Fibroblast of skin of left quadriceps (primary cell): ENCODE data around the gene PACS1.
A peak's percentile ranks its signal among the peaks of the same experiment; 100 is the strongest.
"Not testable (repeated sequence)": the region's sequence is repeated elsewhere in the genome, so short reads cannot be mapped to it uniquely, and the experiment has no call there.

ENCODE experiments used
- DNase-seq, 2 experiments: peaks; one replicate each; pipeline ENCODE4 v3.0.0-alpha.2; 2013; ENCODE audit warnings: low read depth in 2 of 2

PACS1 gene

GRCh38 chr11:66109294-66109693, 39.2 kb downstream of the PACS1 start:
- no peak for DNase-seq

GRCh38 chr11:66111158-66111557, 41.1 kb downstream of the PACS1 start:
- no peak for DNase-seq

- DNase-seq = no peak
Measured at GRCh38 chr11:66112041-66112491, 42.0 kb downstream of the PACS1 start.

- peak; percentile 90 to 91 for DNase-seq
Measured at GRCh38 chr11:66112601-66113499, 42.8 kb downstream of the PACS1 start.

GRCh38 chr11:66114957-66115356, 44.9 kb downstream of the PACS1 start:
- not testable (repeated sequence) for DNase-seq

GRCh38 chr11:66115638-66116301, 45.7 kb downstream of the PACS1 start:
- DNase-seq = no peak

- DNase-seq = no peak
Measured at GRCh38 chr11:66116576-66117361, 46.7 kb downstream of the PACS1 start.

- no peak for DNase-seq
Measured at GRCh38 chr11:66118847-66119246, 48.8 kb downstream of the PACS1 start.

- DNase-seq = peak; percentile 40 to 45
Measured at GRCh38 chr11:66119348-66120133, 49.5 kb downstream of the PACS1 start.

GRCh38 chr11:66121466-66121865, 51.4 kb downstream of the PACS1 start:
- no peak for DNase-seq

GRCh38 chr11:66123902-66124301, 53.8 kb downstream of the PACS1 start:
- no peak for DNase-seq

- no peak for DNase-seq
Measured at GRCh38 chr11:66124564-66124963, 54.5 kb downstream of the PACS1 start.

- DNase-seq = no peak
Measured at GRCh38 chr11:66126064-66126463, 56.0 kb downstream of the PACS1 start.

- peak; percentile 33 to 42 for DNase-seq
Measured at GRCh38 chr11:66126808-66127555, 56.9 kb downstream of the PACS1 start.

GRCh38 chr11:66130978-66131377, 60.9 kb downstream of the PACS1 start:
- DNase-seq = no peak

- no peak for DNase-seq
Measured at GRCh38 chr11:66131937-66132632, 62.0 kb downstream of the PACS1 start.

- DNase-seq = no peak
Measured at GRCh38 chr11:66133216-66133775, 63.2 kb downstream of the PACS1 start.

- no peak for DNase-seq
Measured at GRCh38 chr11:66136752-66137123, 66.7 kb downstream of the PACS1 start.

- DNase-seq = no peak
Measured at GRCh38 chr11:66139817-66140404, 69.8 kb downstream of the PACS1 start.
